ENCODE results near the gene NPPC.
"Not testable (repeated sequence)": the region's sequence is repeated elsewhere in the genome, so short reads cannot be mapped to it uniquely, and the experiment has no call there.

Gene NPPC

GRCh38 chr2:231923951-231924888 lies 2.0 kb downstream of the NPPC start:
- no peak overlapping the region for H3K4me3 ChIP-seq (ENCODE audit: low read depth, low read length)
- no peak for DNase-seq (ENCODE audit: low read depth)

DNA sequence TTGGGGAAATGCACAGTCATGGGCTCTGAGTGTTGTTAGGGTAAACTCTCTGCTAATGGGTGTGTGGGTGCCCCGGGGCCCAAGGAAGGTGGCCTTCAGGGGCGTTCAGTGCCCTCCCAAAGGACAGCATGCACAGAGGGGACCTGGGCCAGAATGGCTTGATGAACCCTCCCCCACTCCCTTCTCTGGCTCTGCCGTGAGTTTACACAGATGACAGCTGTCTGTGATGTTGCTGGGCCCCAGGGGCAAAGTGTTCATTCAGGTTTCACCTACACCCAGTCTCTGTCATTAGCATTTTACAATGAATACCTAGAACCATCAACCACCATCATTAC lies 3.2 kb downstream of the NPPC start:
- H3K4me3 ChIP-seq (ENCODE audit: low read depth, low read length) = no peak overlapping the region

GRCh38 chr2:231922311-231923009 lies 3.7 kb downstream of the NPPC start:
- DNase-seq (ENCODE audit: low read depth) = no peak
- H3K4me3 ChIP-seq (ENCODE audit: low read depth, low read length) = no peak overlapping the region

More for the DNA sequence above, 3.2 kb downstream of the NPPC start:
- no peak for DNase-seq (ENCODE audit: low read depth)

DNA sequence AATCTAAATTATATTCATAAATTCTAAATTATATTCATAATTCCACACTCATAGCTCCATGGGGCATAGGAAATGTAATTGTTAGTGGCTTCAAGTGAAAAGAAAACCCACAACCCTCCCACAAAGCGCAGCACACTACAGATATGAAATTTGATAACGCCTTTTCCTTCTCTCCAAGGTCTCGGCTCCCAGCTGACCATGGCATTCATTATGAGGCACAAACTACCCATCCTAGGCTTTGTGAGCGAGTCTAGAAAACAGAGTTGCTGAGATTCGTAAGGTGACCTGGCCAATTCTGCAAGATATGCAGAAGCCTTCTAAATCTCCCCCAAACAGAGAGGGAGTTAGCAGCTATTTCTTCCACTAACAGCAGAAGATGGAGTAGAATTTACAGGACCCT lies 5.4 kb downstream of the NPPC start:
- no peak overlapping the region for H3K4me3 ChIP-seq (ENCODE audit: low read depth, low read length)

DNA sequence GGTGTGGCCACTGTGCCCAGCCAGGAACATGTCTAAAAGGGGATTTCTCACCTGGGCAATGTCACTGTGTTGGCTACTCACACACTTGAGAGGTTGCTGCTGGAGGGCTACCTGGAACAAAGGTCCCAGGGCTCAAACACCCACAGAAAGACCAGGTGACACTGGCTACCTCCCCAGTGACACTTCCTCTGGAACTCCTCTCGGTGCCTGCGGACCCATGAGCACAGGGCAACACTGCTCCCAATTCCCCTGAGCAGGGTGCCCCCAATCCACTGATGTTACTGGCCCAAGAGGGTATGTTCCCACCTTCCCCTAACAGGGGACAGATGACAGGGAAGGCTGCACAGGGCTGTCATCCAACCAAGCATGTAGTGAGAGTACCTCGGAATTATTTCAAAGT lies 5.8 kb downstream of the NPPC start:
- no peak overlapping the region for H3K4me3 ChIP-seq (ENCODE audit: low read depth, low read length)
- no peak for DNase-seq (ENCODE audit: low read depth)

More for the DNA sequence above, 5.4 kb downstream of the NPPC start:
- no peak for DNase-seq (ENCODE audit: low read depth)

DNA sequence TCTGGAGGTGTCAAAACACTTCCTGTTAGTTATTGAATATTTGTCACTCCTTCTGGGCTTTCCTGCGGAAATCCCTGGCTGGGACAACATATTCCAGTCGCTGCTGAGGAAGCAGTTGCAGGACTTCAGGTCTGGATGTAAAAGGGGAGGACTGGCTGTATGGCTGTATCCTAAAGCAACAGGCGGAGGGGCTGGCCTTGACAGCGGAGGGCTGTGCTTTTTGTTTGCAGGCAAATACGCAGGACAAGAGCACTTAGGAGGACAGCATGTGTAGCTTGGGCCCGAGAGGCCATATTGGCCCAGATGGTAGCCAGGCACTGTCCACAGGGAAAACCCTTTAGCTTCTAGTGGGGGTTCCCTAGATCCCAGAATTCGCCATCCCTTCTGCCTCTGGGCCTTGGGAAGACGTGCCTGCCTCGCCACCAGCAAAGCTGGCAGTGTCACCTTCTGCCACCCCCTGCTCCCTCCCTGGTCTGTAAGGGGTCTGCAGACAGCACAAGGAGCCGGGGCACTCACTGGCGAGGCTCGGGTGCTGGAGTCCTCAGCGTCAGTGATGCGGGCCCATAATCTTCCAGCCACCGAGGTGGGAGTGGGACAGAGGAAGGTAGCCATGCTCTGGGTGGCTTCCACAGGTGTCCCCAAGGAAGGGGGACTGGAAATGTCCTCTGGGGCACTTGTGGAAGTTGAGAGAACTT lies 6.7 kb downstream of the NPPC start:
- DNase-seq (ENCODE audit: low read depth) = no peak

GRCh38 chr2:231918501-231919330 lies 7.5 kb downstream of the NPPC start:
- H3K4me3 ChIP-seq (ENCODE audit: low read depth, low read length) = no peak overlapping the region
- no peak for DNase-seq (ENCODE audit: low read depth)

More for the DNA sequence above, 6.7 kb downstream of the NPPC start:
- no peak overlapping the region for H3K4me3 ChIP-seq (ENCODE audit: low read depth, low read length)

DNA sequence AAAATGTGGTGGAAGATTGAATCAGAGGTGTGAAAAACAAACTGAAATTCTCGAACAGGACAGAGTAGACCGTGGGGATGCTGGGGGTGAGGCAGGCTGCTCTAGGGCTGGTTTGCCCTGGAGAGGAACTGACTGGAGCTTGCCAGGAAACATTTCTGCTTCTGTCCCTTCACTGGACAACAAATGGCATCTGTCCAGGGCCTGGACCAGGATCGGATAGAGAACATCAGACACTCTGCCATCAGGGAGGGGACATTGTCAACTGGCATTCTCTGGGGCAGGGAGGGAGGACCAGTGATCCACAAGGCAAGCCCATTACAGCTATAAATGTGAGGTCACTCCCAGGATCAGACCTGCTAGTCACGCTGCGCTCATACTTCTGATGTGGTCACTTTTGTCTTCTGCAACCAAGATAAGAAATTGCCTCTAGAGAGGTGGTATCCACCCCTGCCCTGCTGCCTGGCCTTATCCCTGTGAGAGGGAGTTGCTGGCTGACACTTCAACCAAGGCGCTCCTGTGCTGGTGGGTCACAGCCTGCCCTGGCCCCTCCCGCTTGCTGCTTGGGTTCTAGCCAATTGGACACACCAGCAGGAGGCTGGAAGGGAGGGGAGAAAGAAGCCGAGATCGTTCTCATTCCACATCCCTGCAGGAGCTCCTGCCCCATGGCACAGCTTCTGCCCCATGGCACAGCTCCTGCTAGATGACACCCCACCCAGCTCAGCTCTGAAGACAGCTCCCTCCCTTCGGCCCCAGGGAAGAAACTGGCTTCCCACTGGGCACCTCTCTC lies 8.7 kb downstream of the NPPC start:
- H3K4me3 ChIP-seq (ENCODE audit: low read depth, low read length) = no peak overlapping the region
- DNase-seq (ENCODE audit: low read depth) = no peak

GRCh38 chr2:231914077-231914690 lies 12.0 kb downstream of the NPPC start:
- H3K4me3 ChIP-seq (ENCODE audit: low read depth, low read length) = no peak overlapping the region
- DNase-seq (ENCODE audit: low read depth) = no peak

- DNase-seq (ENCODE audit: low read depth) = no peak
- no peak overlapping the region for H3K4me3 ChIP-seq (ENCODE audit: low read depth, low read length)
Measured at GRCh38 chr2:231911381-231911780, 14.8 kb downstream of the NPPC start.

DNA sequence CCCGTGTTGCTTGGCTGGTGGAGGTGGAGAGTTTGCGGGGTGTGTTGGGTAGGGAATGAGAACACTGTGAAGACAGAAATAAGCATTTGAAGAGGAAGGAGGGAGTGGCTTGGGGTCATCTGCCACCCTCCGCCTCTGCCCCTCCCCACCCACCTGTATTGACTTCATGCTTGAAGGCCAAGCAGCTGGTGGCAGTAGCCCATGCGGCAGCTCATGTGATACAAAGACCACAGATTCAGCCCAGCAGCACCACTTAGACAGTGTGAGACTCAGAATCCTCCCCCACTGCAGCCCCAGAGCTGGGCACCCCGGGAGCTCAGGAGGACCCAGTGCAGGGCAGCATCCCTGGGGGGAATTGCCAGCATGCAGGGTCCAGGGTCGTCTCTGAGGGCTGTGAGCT lies 15.4 kb downstream of the NPPC start:
- H3K4me3 ChIP-seq (ENCODE audit: low read depth, low read length) = no peak overlapping the region
- DNase-seq (ENCODE audit: low read depth) = no peak

DNA sequence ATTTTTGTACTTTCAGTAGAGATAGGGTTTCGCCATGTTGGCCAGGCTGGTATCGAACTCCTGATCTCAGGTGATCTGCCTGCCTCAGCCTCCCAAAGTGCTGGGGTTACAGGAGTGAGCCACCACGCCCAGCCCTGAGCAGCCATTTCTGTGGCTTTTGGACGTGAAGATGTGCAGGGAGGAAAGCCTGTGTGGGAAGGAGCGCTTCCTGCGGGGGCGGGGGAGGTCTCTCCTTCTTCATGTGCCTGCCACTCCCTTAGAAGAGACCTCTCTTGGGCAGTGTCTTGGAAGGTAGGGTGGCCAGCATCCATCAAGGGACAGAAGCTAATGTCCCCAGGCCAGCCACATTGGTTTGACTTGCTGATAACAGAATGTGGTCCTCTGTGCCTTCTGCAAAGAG lies 16.0 kb downstream of the NPPC start:
- not testable (repeated sequence) for DNase-seq (ENCODE audit: low read depth)

DNA sequence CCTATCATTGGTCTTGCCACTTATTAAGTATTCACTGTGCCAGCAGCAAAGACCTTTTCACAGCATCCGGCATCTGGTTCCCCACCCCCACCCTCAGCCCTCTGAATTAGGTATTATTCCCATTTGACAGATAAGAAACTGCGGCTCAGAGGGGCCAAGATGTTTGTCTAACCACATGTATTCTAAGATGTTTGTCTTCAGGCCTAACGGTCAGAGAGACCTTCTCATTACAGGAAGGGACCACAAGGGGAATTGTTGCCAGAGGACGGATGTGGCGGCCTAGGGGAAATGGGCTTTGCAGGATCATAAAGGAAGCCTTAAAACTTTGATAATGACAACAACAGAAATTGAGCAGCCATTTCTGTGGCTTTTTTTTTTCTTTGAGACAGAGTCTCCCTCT lies 16.6 kb downstream of the NPPC start:
- no peak overlapping the region for H3K4me3 ChIP-seq (ENCODE audit: low read depth, low read length)
- no peak for DNase-seq (ENCODE audit: low read depth)

More for the DNA sequence above, 16.0 kb downstream of the NPPC start:
- H3K4me3 ChIP-seq (ENCODE audit: low read depth, low read length) = not testable (repeated sequence)

DNA sequence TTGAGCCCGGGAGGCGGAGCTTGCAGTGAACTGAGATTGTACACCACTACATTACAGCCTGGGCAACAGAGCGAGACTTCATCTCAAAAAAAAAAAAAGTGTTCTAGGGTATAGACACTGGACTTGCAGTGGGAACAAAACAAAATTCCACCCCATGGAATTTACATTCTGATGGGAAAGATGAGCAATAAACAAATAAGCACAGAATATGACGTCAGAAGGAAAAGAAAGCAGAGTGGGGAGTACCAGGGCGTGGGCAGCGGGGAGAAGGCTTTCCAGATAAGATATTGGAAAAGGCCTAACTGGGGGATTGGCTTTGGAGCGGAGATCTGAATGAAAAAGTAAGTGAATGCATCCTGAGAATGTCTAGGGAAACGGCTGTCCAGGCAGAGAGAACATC lies 17.6 kb downstream of the NPPC start:
- no peak overlapping the region for H3K4me3 ChIP-seq (ENCODE audit: low read depth, low read length)
- no peak for DNase-seq (ENCODE audit: low read depth)

- DNase-seq (ENCODE audit: low read depth) = no peak
Measured at GRCh38 chr2:231907765-231908164, 18.4 kb downstream of the NPPC start.

GRCh38 chr2:231905026-231905425 lies 21.2 kb downstream of the NPPC start:
- no peak overlapping the region for H3K4me3 ChIP-seq (ENCODE audit: low read depth, low read length)

More at GRCh38 chr2:231907765-231908164, 18.4 kb downstream of the NPPC start:
- no peak overlapping the region for H3K4me3 ChIP-seq (ENCODE audit: low read depth, low read length)

GRCh38 chr2:231904161-231904611 lies 22.0 kb downstream of the NPPC start:
- DNase-seq (ENCODE audit: low read depth) = no peak
- H3K4me3 ChIP-seq (ENCODE audit: low read depth, low read length) = no peak overlapping the region

More at GRCh38 chr2:231905026-231905425, 21.2 kb downstream of the NPPC start:
- DNase-seq (ENCODE audit: low read depth) = no peak

DNA sequence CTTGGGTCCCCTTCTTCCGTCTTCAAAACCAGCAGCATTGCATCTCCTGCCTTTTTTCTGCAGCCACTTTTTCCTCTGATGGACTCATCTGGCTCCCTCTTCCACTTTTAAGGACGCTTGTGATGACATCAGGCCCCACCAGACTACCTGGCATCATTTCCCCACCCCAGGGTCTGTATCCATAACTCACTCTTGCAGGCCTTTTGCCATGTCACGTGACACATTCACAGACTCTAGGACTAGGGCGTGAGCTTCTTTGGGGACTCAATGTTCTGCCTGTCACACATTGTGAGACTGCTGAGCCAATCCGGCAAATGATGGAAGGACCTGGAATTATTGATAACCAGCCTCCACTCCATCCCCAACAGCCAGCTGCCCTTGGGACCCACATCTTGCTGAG lies 23.6 kb downstream of the NPPC start:
- no peak for DNase-seq (ENCODE audit: low read depth)

More for the DNA sequence above, 23.6 kb downstream of the NPPC start:
- no peak overlapping the region for H3K4me3 ChIP-seq (ENCODE audit: low read depth, low read length)

Data from skeletal muscle cell (primary cell).